GM10248 (cell line): Measurements from ENCODE around the gene ZCWPW2.

Source experiments
- CTCF ChIA-PET: fragments of 300-600 bp; sonication (Branson Sonifier 250); formaldehyde crosslinking; extraction: SDS; loops from one replicate; lab custom pipeline; 2021; ENCODE audit warnings: antibody characterized with exemption; lab: Yijun Ruan, JAX
- POLR2A ChIA-PET: fragments of 350-650 bp; sonication (Branson Sonifier 250); formaldehyde crosslinking; extraction: SDS; loops from one replicate; lab custom pipeline; 2020; ENCODE audit warnings: antibody characterized with exemption; lab: Yijun Ruan, JAX
- DNase-seq: peaks from one replicate; pipeline ENCODE4 v3.0.0; 2012; ENCODE audit errors: extremely low spot score
- TF ChIP-seq, protein P1 (sequence below): IDR thresholded peaks from 2 replicates; pipeline ENCODE4 v1.5.1; 2012; ENCODE audit warnings: mild to moderate bottlenecking, low read depth; ENCODE audit errors: extremely low read depth, missing control alignments, control extremely low read depth

ZCWPW2 gene, protein sequence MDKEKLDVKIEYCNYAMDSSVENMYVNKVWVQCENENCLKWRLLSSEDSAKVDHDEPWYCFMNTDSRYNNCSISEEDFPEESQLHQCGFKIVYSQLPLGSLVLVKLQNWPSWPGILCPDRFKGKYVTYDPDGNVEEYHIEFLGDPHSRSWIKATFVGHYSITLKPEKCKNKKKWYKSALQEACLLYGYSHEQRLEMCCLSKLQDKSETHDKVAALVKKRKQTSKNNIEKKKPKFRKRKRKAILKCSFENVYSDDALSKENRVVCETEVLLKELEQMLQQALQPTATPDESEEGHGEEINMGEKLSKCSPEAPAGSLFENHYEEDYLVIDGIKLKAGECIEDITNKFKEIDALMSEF

DNA sequence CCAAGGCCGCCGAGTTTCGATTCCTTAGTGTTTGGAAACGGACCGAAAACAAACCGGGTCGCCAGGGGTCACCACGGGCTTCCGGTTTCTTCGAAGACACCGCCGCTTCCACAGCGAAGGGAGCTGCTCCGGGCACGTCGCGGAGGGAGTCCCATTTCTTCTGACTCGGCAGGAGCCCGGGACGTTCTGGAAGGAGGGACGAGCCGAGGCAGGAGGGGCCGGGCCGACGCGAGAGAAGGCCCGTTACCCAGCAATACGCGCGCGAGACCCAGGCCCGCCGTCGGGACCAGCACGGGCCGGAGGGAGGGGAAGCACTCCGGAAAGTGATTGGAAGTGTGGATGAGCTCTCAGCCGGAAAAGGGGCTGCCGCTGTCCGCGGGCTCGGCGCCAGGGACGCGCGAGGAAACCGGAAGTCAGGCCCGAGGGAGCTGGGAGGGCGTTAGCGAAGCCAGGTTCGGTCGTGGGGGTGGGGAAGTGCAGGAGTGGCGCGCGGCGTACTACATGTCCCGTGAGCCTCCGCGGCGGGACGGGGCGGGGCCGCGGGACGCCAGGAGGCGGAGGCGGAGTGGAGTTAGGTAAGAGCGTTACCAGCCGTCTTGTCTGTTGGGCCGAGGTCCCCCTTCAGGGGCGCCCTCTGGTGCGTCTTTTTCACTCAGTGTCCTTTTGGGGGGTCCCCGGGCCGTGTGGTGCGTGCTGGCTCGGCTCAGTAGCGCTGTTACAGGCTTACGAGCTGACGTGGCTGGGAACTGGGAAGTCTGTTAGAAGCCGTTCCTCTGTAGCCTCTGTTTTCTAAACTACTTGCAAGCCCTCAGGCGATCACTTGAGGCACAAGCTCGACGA lies at the start of gene ZCWPW2, which contains the start of gene AZI2:
Gene ZCWPW2 (plus strand): TSS at position 93 of the 840 bp plus-strand sequence. CDS start 64,348 bp downstream, outside the sequence.
Gene AZI2 (minus strand): TSS at position 196 of the 840 bp plus-strand sequence. CDS start 8,207 bp downstream, outside the sequence.
- peak; percentile 87 for DNase-seq
- ChIA-PET POLR2A (interaction anchor here (0.6 to 1.3 kb wide), 5 partner anchors 12 to 203 kb away, joined by 3 to 12 read pairs (median 4); no protein-coding TSS in a partner anchor), CTCF (interaction anchor here (0.8 to 1.9 kb wide), 9 partner anchors 8 to 637 kb away, joined by 3 to 10 read pairs (median 3); partner anchors contain the start of gene EOMES)
- TF ChIP-seq, protein P1, sequence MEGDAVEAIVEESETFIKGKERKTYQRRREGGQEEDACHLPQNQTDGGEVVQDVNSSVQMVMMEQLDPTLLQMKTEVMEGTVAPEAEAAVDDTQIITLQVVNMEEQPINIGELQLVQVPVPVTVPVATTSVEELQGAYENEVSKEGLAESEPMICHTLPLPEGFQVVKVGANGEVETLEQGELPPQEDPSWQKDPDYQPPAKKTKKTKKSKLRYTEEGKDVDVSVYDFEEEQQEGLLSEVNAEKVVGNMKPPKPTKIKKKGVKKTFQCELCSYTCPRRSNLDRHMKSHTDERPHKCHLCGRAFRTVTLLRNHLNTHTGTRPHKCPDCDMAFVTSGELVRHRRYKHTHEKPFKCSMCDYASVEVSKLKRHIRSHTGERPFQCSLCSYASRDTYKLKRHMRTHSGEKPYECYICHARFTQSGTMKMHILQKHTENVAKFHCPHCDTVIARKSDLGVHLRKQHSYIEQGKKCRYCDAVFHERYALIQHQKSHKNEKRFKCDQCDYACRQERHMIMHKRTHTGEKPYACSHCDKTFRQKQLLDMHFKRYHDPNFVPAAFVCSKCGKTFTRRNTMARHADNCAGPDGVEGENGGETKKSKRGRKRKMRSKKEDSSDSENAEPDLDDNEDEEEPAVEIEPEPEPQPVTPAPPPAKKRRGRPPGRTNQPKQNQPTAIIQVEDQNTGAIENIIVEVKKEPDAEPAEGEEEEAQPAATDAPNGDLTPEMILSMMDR: peak; percentile 16

DNA sequence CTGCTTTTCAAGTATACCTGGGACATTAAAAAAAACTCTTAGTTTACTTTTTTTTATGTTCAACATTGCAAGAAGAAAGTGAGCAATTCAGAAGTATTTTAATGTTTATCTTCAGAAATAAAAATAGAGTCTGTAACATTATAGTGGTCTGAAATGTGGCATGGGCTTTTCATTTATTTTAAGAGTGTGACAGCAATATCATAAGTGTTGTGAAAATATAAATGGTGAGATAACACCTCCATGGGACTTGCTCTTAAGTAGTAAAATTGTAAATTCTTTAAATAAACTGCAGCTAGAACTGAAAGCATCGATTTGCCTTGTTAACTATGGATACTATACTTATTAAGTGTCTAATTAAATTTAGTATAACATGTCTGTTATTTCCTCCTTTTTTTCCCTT lies 48.8 kb upstream of the ZCWPW2 start:
- DNase-seq: no peak
- TF ChIP-seq, protein P1: no peak
- ChIA-PET POLR2A (no interaction called here), CTCF (no interaction called here)

DNA sequence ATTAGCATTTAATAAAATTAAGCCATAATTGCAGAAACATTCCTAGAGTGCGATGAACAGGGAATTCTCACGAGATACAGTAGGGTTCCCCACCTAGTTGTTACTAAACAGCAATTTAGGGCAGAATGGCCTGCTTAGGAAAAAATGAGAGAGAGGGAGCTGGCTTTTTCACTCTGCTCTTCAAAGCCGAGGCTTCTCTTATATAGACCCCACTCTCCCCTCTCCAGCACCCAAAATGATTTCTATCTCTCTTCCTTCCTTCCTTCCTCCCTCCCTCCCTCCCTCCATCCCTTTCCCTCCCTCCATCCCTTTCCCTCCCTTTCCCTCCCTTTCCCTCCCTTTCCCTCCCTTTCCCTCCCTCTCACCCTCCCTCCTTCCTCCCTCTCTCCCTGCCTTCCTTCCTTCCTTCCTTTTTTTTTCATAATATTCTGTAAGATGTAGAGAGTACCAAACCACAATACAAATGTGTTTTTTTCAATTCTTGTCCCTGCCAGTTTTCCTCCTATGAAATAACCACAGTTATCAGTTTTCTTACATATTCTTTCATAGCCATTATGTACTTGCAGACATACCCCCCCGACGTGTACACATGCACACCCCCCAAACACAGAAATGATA lies 48.1 kb upstream of the ZCWPW2 start:
- POLR2A ChIA-PET: no interaction called here
- CTCF ChIA-PET: no interaction called here

DNA sequence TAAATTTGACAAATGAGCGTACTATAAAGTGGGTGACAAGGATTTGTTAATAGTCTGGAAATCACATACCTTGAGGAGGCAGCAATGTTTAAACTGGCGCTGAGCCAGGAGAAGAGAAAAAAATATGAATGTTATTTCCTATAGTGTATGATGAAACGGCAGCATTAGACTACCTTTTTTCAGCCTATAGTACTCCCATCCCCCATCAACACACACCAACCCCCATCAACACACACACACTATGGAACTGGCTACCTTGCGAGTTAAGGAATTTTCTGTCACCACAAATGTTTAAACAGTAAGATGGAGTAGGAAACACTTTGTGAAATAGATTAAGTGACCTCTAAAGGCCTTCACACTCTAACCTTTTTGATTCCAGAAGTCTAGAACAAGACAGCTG lies 46.8 kb upstream of the ZCWPW2 start:
- POLR2A ChIA-PET: no interaction called here
- TF ChIP-seq, protein P1: no peak
- no peak for DNase-seq
- CTCF ChIA-PET: no interaction called here

More for the DNA sequence above, 48.1 kb upstream of the ZCWPW2 start:
- DNase-seq: no peak
- TF ChIP-seq, protein P1: no peak

DNA sequence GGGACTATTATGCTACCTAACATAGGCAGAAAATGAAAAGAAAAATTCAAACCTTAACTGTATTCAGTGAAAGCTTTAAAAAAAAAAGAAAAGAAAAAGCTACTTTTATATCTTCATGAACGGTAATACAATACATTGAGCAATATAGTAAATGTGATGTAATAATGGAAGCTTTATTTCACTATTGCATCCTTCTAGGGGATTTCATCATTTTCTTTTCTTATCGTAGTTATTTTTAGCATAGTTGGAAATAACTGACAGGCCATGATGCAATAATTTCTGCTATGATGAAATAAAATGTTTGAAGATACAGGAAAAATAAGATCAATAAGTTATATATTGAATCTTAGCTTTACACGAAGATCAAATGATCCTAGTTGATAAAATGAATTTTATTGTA lies 40.3 kb upstream of the ZCWPW2 start:
- POLR2A ChIA-PET: no interaction called here
- CTCF ChIA-PET: interaction anchor here (1.2 to 1.9 kb wide), 6 partner anchors 9 to 596 kb away, joined by 3 to 13 read pairs (median 4); no protein-coding TSS in a partner anchor
- TF ChIP-seq, protein P1: no peak
- DNase-seq: no peak

DNA sequence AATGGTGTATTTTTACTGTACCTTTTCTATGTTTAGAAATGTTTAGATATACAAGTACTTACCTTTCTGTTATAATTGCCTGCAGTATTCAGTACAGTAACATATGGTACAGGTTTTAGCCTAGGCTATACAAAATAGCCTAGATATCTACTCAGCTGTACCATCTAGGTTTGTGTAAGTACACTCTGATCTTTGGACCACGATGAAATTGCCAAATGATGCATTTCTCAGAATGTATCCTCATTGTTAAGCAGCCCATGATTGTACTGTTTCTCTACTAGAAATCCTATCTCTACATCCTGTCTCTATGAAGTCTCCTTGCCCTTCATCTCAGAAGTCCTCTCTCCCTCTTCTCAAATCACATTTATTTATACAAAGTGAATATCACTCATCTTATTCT lies 32.8 kb upstream of the ZCWPW2 start:
- CTCF ChIA-PET: no interaction called here
- no peak for DNase-seq
- TF ChIP-seq, protein P1: no peak
- POLR2A ChIA-PET: no interaction called here
